ENCODE data around the gene DAB2IP. TPM values are rescaled to one million over a fixed set of nuclear protein-coding genes. Genes with fewer than 3 reads are reported as not detected.
A peak's percentile ranks its signal among the peaks of the same experiment; 100 is the strongest.

Gene DAB2IP
- total RNA-seq, 6 experiments from 2014 or later: 15.1 to 21.6 (median 19.0) TPM

- H3K27me3 ChIP-seq: no peaks in the 10 kb centered on the region
- TF ChIP-seq POLR2A (IDR thresholded peaks at IDR 0.05): no peak
- 67% methylated on average over 5 of the region's 7 CpGs for WGBS (ENCODE audit: insufficient coverage, low coverage, low lambda C conversion rate, missing lambda C conversion rate)
- peak in 1 of 4 donors; percentile 13 for ATAC-seq
- H3K4me1 ChIP-seq: no peaks in the 10 kb centered on the region
- no peak overlapping the region for H3K4me3 ChIP-seq
- no peak for DNase-seq
- intact Hi-C loops (cut with DNase I): no loop called here
- H3K36me3 ChIP-seq: no peaks in the 10 kb centered on the region
- no peaks in the 10 kb centered on the region for H3K9me3 ChIP-seq
- H3K27ac ChIP-seq: no peak overlapping the region
Measured at GRCh38 chr9:121720311-121721057, 69.0 kb downstream of the DAB2IP start.

GRCh38 chr9:121721058-121721350, 69.6 kb downstream of the DAB2IP start:
- H3K9me3 ChIP-seq: no peaks in the 10 kb centered on the region
- H3K4me3 ChIP-seq: no peak overlapping the region
- H3K36me3 ChIP-seq: no peaks in the 10 kb centered on the region
- ATAC-seq (no peak), DNase-seq (no peak)
- no peak for TF ChIP-seq CTCF (IDR thresholded peaks at IDR 0.05)
- 67% methylated on average over 1 of the region's 1 CpG for WGBS (ENCODE audit: insufficient coverage, low coverage, low lambda C conversion rate, missing lambda C conversion rate)
- intact Hi-C loops (cut with DNase I): no loop called here
- H3K4me1 ChIP-seq: no peaks in the 10 kb centered on the region
- H3K27me3 ChIP-seq: no peaks in the 10 kb centered on the region
- H3K27ac ChIP-seq: no peak overlapping the region

- WGBS (ENCODE audit: insufficient coverage, low coverage, low lambda C conversion rate, missing lambda C conversion rate): 100% methylated on average over 2 of the region's 7 CpGs
- H3K36me3 ChIP-seq: no peaks in the 10 kb centered on the region
- DNase-seq (no peak), ATAC-seq (no peak)
- H3K9me3 ChIP-seq: no peaks in the 10 kb centered on the region
- no peaks in the 10 kb centered on the region for H3K27me3 ChIP-seq
- TF ChIP-seq CTCF (IDR thresholded peaks at IDR 0.05): no peak
- TF ChIP-seq POLR2A (IDR thresholded peaks at IDR 0.05): no peak
- intact Hi-C loops (cut with DNase I): no loop called here
- no peaks in the 10 kb centered on the region for H3K4me1 ChIP-seq
- no peak overlapping the region for H3K4me3 ChIP-seq
- no peak overlapping the region for H3K27ac ChIP-seq
Measured at GRCh38 chr9:121721770-121722169, 70.3 kb downstream of the DAB2IP start.

- H3K36me3 ChIP-seq: no peaks in the 10 kb centered on the region
- 79% methylated on average over 6 of the region's 21 CpGs for WGBS (ENCODE audit: insufficient coverage, low coverage, low lambda C conversion rate, missing lambda C conversion rate)
- peak overlapping the region; percentile 33 to 53 (median 43) for H3K27ac ChIP-seq
- ATAC-seq (peak; percentile 64 to 80 (median 74)), DNase-seq (peak; percentile 69 to 73 (median 70))
- intact Hi-C loops (cut with DNase I): no loop called here
- H3K27me3 ChIP-seq: no peaks in the 10 kb centered on the region
- TF ChIP-seq POLR2A (IDR thresholded peaks at IDR 0.05) (no peak), CTCF (IDR thresholded peaks at IDR 0.05) (no peak)
- no peaks in the 10 kb centered on the region for H3K4me1 ChIP-seq
- no peaks in the 10 kb centered on the region for H3K9me3 ChIP-seq
- H3K4me3 ChIP-seq: no peak overlapping the region
Measured at GRCh38 chr9:121725008-121725775, 73.8 kb downstream of the DAB2IP start.

- WGBS (ENCODE audit: insufficient coverage, low coverage, low lambda C conversion rate, missing lambda C conversion rate): 80% methylated on average over 4 of the region's 4 CpGs
- DNase-seq (no peak), ATAC-seq (no peak)
- Histone ChIP-seq H3K27me3 (no peaks in the 10 kb centered on the region), H3K4me1 (no peaks in the 10 kb centered on the region), H3K27ac (no peak overlapping the region), H3K4me3 (no peak overlapping the region), H3K36me3 (no peaks in the 10 kb centered on the region), H3K9me3 (no peaks in the 10 kb centered on the region)
- intact Hi-C loops (cut with DNase I): no loop called here
- no peak for TF ChIP-seq POLR2A (IDR thresholded peaks at IDR 0.05)
- no peak for TF ChIP-seq CTCF (IDR thresholded peaks at IDR 0.05)
Measured at GRCh38 chr9:121727295-121728020, 76.0 kb downstream of the DAB2IP start.
